ENCODE results near the gene SPATC1L. TPM values are rescaled to one million over a fixed set of nuclear protein-coding genes. Genes with fewer than 3 reads are reported as not detected.

SPATC1L gene
- total RNA-seq, 1 donor from 2014 or later, result 5.2 TPM

DNA sequence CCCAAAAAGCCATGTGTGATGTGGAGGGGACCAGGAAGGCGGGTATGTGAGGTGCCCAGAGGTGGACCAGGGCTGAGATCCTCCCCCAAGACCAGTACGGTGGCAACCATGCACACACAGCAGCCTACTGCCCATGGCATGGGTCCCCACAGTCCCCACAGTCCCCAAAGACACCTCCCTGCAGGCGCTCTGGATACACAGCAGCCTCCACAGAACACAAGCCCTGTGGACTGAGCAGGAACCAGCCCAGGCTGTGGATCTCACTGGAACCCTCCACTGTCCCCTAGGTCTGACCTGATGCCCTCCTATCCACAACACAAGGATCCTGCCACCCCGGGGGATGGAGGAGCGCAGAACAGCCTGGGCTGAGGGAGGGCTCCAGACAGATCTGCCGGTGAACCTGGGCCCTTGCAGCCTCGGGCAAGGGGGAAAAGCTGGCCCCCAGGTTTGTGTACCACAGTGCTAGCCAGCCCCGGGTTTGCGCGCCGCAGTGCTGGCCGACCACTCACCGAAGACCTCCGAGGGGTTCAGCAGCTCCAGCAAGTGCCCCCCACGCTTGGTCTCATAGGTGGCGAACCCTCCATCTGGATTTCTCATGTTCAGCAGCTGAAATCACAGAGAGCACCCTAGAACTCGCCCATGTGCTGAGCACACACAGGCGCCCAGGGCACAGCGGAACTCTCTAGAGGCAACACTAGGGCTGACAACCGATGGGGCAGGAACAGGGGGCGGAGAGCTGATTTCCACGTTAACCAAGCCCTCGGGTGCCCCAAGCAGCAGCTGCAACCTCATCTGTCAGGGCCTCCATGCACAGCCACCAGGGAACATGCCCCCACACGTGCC, 22.1 kb upstream of the SPATC1L start:
- Histone ChIP-seq H3K4me1 (no peaks in the 10 kb centered on the region), H3K36me3 (peaks cover 0 to 72% of the 10 kb centered on the region in 2 donors), H3K9me3 (no peaks in the 10 kb centered on the region), H3K27me3 (no peaks in the 10 kb centered on the region), H3K4me3 (no peak overlapping the region), H3K27ac (no peak overlapping the region)
- TF ChIP-seq, protein P1, sequence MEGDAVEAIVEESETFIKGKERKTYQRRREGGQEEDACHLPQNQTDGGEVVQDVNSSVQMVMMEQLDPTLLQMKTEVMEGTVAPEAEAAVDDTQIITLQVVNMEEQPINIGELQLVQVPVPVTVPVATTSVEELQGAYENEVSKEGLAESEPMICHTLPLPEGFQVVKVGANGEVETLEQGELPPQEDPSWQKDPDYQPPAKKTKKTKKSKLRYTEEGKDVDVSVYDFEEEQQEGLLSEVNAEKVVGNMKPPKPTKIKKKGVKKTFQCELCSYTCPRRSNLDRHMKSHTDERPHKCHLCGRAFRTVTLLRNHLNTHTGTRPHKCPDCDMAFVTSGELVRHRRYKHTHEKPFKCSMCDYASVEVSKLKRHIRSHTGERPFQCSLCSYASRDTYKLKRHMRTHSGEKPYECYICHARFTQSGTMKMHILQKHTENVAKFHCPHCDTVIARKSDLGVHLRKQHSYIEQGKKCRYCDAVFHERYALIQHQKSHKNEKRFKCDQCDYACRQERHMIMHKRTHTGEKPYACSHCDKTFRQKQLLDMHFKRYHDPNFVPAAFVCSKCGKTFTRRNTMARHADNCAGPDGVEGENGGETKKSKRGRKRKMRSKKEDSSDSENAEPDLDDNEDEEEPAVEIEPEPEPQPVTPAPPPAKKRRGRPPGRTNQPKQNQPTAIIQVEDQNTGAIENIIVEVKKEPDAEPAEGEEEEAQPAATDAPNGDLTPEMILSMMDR (IDR thresholded peaks at IDR 0.05), result no peak
- no peak for TF ChIP-seq POLR2A (IDR thresholded peaks at IDR 0.05)
- DNase-seq (ENCODE audit: extremely low spot score in 2 of 2), result no peak
- intact Hi-C loops (cut with DNase I), result no loop called here

DNA sequence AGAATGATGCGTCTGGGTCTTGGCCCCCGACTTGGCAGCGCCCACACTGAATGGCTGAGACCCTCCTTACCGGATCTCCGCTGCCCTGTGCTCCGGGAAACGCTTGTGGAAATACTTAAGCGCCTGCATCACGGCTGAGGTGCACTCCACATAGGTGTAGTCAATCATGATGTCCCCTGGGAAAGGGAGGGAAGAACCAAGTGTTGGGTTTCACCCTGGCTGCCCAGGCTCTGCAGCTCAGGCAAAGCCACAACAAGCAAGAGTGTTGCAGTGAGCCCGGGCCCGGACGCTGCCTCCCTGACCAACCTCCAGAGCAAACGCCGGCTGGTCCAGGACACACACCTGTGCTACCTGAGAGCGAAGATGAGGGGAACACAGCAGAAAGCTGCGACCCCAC, 21.5 kb upstream of the SPATC1L start:
- intact Hi-C loops (cut with DNase I), result no loop called here
- no peak overlapping the region for H3K4me3 ChIP-seq
- TF ChIP-seq, protein P1 (IDR thresholded peaks at IDR 0.05), result no peak
- TF ChIP-seq POLR2A (IDR thresholded peaks at IDR 0.05), result no peak
- TF ChIP-seq POLR2AphosphoS5 (IDR thresholded peaks at IDR 0.05; ENCODE audit: insufficient read depth in 1 of 2, low read depth in 1 of 2), result no peak
- no peak for DNase-seq (ENCODE audit: extremely low spot score in 2 of 2)
- H3K9me3 ChIP-seq, result no peaks in the 10 kb centered on the region
- no peaks in the 10 kb centered on the region for H3K27me3 ChIP-seq
- peaks cover 0 to 70% of the 10 kb centered on the region in 2 donors for H3K36me3 ChIP-seq
- H3K4me1 ChIP-seq, result no peaks in the 10 kb centered on the region
- H3K27ac ChIP-seq, result no peak overlapping the region

DNA sequence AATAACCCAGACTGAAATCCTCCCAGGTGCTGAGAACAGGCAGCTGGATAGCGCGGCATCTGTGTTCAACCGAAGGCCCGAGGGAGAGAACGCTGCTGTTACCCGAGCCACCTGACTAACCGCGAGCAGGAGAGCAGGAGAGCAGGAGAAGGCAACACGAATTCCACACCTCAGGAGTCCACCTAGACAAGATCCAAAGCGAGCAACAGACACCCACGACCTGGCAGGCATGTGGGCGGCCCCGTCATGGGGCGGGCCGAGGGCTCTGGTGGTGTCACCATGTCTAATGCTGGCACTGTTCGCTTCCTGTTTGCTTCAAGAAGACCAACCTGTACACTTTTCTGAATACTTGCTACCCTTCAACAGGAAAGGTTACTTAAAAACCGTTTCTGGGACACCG, 20.9 kb upstream of the SPATC1L start:
- no peak overlapping the region for H3K27ac ChIP-seq
- no peak for DNase-seq (ENCODE audit: extremely low spot score in 2 of 2)
- no peaks in the 10 kb centered on the region for H3K27me3 ChIP-seq
- no peaks in the 10 kb centered on the region for H3K9me3 ChIP-seq
- H3K4me1 ChIP-seq, result no peaks in the 10 kb centered on the region
- TF ChIP-seq POLR2AphosphoS5 (IDR thresholded peaks at IDR 0.05; ENCODE audit: insufficient read depth in 1 of 2, low read depth in 1 of 2), result no peak
- TF ChIP-seq, protein P1 (IDR thresholded peaks at IDR 0.05), result no peak
- TF ChIP-seq POLR2A (IDR thresholded peaks at IDR 0.05), result no peak
- intact Hi-C loops (cut with DNase I), result no loop called here
- peaks cover 0 to 65% of the 10 kb centered on the region in 2 donors for H3K36me3 ChIP-seq
- H3K4me3 ChIP-seq, result no peak overlapping the region

DNA sequence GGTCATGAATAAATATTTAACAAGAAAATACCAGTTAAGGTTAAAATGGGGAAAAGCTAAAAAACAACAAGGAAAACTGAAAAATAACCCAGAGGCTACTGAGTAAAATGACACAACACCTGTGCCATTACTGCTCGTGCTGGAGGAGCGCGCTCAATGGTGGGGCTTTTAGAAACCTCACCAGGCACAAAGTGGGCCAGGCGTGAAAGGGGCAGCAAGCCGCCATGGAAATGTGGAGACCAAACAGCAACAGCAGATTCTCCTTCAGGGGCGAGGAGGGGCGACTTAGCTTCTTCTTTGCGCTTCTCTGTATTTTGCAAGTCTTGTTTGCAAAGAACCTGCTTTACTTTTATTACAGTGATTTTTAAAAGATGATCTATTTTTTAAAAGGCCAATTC, 18.9 kb upstream of the SPATC1L start:
- intact Hi-C loops (cut with DNase I), result no loop called here

More for the DNA sequence above, 18.9 kb upstream of the SPATC1L start:
- no peaks in the 10 kb centered on the region for H3K27me3 ChIP-seq
- TF ChIP-seq POLR2AphosphoS5 (IDR thresholded peaks at IDR 0.05; ENCODE audit: insufficient read depth in 1 of 2, low read depth in 1 of 2) (no peak), POLR2A (IDR thresholded peaks at IDR 0.05) (no peak)
- TF ChIP-seq, protein P1 (IDR thresholded peaks at IDR 0.05), result no peak
- no peaks in the 10 kb centered on the region for H3K4me1 ChIP-seq
- H3K36me3 ChIP-seq, result peaks cover 0 to 61% of the 10 kb centered on the region in 2 donors
- H3K9me3 ChIP-seq, result no peaks in the 10 kb centered on the region
- H3K4me3 ChIP-seq, result no peak overlapping the region
- no peak for DNase-seq (ENCODE audit: extremely low spot score in 2 of 2)
- no peak overlapping the region for H3K27ac ChIP-seq
